Activated CD4-positive, alpha-beta T cell treated with anti-CD3 and anti-CD28 coated beads, Interleukin-2, Interleukin-6, amounts not matched to agents 100 ng/mL and 50 ng/mL, durations not matched to agents 16 hours and 8 hours (primary cell): ENCODE results near the gene UQCRQ.

Source experiments
- DNase-seq: peaks from one replicate; pipeline ENCODE4 v3.0.0-alpha.2; 2020

The UQCRQ gene

GRCh38 chr5:132916086-132916485 lies 49.6 kb downstream of the UQCRQ start:
- DNase-seq: no peak
